Activated CD4-positive, alpha-beta T cell treated with anti-CD3 and anti-CD28 coated beads for 36 hours (primary cell): ENCODE data around the gene TJP3. TPM values are rescaled to one million over a fixed set of nuclear protein-coding genes. Genes with fewer than 3 reads are reported as not detected.
"Not testable (repeated sequence)": the region's sequence is repeated elsewhere in the genome, so short reads cannot be mapped to it uniquely, and the experiment has no call there.

Experiments
- ATAC-seq: fragments of 200-7000 bp; cut with Tn5 transposase; one replicate; pipeline ENCODE4 v1.10.0; 2021; ENCODE audit warnings: mild to moderate bottlenecking, moderate library complexity
- CTCF ChIA-PET: fragments of 350-600 bp; sonication (Branson Sonifier 250); formaldehyde crosslinking; loops from one replicate; lab custom pipeline; 2021; ENCODE audit warnings: antibody characterized with exemption; lab: Charles Lee
- POLR2A ChIA-PET: fragments of 350-600 bp; sonication (Branson Sonifier 250); formaldehyde crosslinking; loops from one replicate; lab custom pipeline; 2021; ENCODE audit warnings: antibody characterized with exemption, inconsistent platforms; lab: Charles Lee
- DNase-seq: peaks from one replicate; pipeline ENCODE4 v3.0.0-alpha.2; 2020
- H3K27ac Mint-ChIP-seq: one replicate; pipeline ENCODE4 v1.8.0; 2021; ENCODE audit warnings: mixed read lengths
- H3K27me3 Mint-ChIP-seq: one replicate; pipeline ENCODE4 v1.8.0; 2021; ENCODE audit warnings: mixed read lengths
- H3K36me3 Mint-ChIP-seq: one replicate; pipeline ENCODE4 v1.8.0; 2021; ENCODE audit warnings: low read depth, mixed read lengths
- H3K4me1 Mint-ChIP-seq: one replicate; pipeline ENCODE4 v1.8.0; 2021; ENCODE audit warnings: mixed read lengths
- H3K4me3 Mint-ChIP-seq: one replicate; pipeline ENCODE4 v1.8.0; 2021; ENCODE audit warnings: mild to moderate bottlenecking, moderate library complexity, mixed read lengths
- H3K9me3 Mint-ChIP-seq: one replicate; pipeline ENCODE4 v1.8.0; 2021; ENCODE audit warnings: low read depth, mixed read lengths
- intact Hi-C, 2 experiments: fragments of 100-400 bp; cut with DNase I in 1 of 2; cut with micrococcal nuclease in 1 of 2; formaldehyde crosslinking; loops; one replicate each; pipeline versions ENCODE4 v1.14.2 to v1.15.1; 2022 to 2024; cut with DNase I, micrococcal nuclease
- total RNA-seq, 2 experiments: library from RNA; stranded (reverse); gene quantifications; one replicate each; pipeline ENCODE4 v1.2.3, GENCODE V29; 2021

TJP3 gene
- total RNA-seq, 2 experiments from 2014 or later: 1.0 to 2.7 TPM

DNA sequence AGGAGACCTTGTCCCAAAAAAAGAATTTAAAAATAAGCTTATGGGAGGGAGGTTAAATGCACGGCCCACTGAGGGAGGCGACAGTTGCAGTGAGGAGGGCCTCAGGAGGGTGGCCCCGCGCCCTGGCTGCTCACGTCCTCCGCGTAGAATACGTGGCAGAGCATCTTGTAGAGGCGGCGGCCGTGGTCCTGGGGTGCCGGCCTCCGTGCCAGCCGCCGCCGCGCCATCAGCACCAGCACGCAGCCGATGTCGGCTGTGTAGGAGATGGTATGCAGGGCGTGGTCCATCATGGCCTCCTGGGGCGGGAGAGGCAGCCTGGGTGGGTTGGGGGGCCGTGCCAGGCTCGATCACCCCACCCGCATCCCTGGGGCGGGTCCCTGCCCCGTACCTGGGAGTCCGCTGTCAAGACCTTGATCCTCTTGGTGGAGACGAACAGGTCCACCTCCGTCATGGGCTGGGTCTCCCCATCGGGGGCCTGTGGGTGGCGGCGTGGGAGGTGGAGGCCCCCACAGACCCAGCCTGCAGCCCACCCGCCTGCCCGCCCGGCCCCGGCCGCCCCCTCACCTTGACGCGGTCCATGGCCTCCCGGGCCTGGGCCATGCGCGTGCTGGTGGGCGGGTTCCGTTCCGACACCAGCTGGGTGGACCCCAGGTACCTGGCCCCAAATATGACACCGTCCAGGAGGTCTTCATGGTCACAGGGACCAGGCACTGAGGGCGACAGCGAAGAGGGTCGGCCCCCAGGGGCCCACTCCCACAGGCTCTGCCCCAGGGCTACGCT, 45.6 kb downstream of the TJP3 start:
- intact Hi-C loops: no loop called here
- CTCF ChIA-PET: no interaction called here
- POLR2A ChIA-PET: no interaction called here
- Mint-ChIP-seq H3K27ac (no peak overlapping the region), H3K4me1 (peaks cover 18% of the 10 kb centered on the region), H3K4me3 (no peak overlapping the region), H3K9me3 (no peaks in the 10 kb centered on the region), H3K36me3 (peaks cover 24% of the 10 kb centered on the region), H3K27me3 (no peaks in the 10 kb centered on the region)
- ATAC-seq (no peak), DNase-seq (no peak)

DNA sequence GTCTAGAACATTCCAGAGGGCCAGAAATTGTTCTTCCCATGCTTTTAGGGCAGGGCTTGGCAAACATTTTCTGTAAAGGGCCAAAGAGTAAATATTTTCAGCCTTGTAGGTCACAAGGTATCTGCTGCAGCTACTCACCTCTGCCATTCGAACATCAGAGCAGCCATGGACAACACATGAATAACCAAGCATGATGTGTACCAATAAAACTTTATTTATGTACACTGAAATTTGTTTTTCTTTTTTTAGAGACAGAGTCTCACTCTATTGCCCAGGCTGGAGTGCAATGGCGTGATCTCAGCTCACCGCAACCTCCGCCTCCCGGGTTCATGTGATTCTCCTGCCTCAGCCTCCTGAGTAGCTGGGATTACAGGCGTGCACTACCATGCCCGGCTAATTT, 49.5 kb downstream of the TJP3 start:
- intact Hi-C loops, POLR2A ChIA-PET, DNase-seq, H3K27ac Mint-ChIP-seq, ATAC-seq, H3K4me3 Mint-ChIP-seq, H3K9me3 Mint-ChIP-seq, H3K27me3 Mint-ChIP-seq: not testable (repeated sequence)
- H3K36me3 Mint-ChIP-seq: peaks cover 17% of the 10 kb centered on the region
- CTCF ChIA-PET: interaction anchor here (2.5 kb wide), 1 partner anchor 64 kb away, joined by 7 read pairs; no protein-coding TSS in a partner anchor
- H3K4me1 Mint-ChIP-seq: peaks cover 41% of the 10 kb centered on the region

DNA sequence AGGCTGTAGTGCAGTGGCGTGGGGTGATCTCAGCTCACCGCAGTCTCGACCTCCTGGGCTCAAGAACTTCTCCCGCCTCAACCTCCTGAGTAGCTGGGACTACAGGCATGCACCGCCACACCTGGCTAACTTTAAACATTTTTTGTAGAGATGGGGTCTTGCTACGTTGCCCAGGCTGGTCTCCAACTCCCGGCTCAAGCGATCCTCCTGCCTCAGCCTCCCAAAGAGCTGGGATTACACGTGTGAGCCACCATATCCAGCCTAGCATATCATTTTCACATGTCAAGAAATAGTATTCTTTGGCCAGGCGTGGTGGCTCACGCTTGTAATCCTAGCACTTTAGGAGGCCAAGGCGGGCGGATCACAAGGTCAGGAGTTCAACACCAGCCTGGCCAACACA, 50.1 kb downstream of the TJP3 start:
- H3K4me1 Mint-ChIP-seq: peaks cover 45% of the 10 kb centered on the region
- H3K27me3 Mint-ChIP-seq, POLR2A ChIA-PET, H3K4me3 Mint-ChIP-seq, H3K27ac Mint-ChIP-seq, H3K9me3 Mint-ChIP-seq, ATAC-seq, DNase-seq, intact Hi-C loops: not testable (repeated sequence)
- CTCF ChIA-PET: interaction anchor here (2.5 kb wide), 1 partner anchor 63 kb away, joined by 7 read pairs; no protein-coding TSS in a partner anchor
- peaks cover 14% of the 10 kb centered on the region for H3K36me3 Mint-ChIP-seq

DNA sequence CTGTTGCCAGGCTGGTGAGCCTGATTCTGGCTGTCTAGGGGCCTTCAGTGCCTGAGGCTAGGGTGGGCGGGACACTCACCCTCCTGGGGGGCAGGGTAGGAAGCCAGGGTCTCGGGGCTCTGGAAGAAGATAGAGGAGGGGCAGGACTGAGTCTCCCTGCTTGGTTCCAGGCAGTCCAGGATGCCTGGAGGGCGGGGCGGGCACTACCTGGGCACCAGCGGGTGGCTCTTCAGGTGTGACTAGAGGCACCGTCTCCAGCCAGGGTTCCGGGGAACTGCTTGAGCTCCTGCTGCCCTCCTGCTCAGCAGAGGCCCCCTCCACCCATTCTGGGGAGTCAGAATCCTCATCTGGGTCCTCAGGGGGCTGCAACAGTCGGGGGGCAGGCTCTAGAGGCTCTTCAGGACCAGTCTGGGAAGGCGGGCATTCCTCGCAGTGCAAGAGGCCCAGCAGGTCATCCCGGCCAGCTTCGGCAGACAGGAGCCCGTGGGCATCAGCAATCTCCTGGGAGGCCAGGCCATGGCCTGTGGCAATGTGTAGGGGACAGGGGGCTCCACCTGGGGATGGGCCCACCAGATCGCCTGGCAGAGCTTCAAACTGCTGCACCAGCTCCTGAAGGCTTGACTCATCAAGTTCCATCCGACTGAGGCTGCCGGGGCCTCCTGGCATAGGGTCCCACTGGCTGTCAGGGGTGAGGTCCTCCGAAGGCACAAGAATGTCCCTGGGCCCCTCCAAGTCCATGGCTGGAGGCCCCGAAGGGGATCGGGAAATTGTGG, 51.5 kb downstream of the TJP3 start:
- Mint-ChIP-seq H3K36me3 (peaks cover 13% of the 10 kb centered on the region), H3K27ac (peak overlapping the region; percentile 37), H3K4me1 (peaks cover 46% of the 10 kb centered on the region), H3K27me3 (no peaks in the 10 kb centered on the region), H3K4me3 (peak overlapping the region; percentile 100), H3K9me3 (no peaks in the 10 kb centered on the region)
- POLR2A ChIA-PET: interaction anchor here (0.7 to 0.8 kb wide), 2 partner anchors 59 to 351 kb away, joined by 3 to 4 read pairs; no protein-coding TSS in a partner anchor
- ATAC-seq (no peak), DNase-seq (no peak)
- CTCF ChIA-PET: interaction anchor here (2.5 kb wide), 1 partner anchor 62 kb away, joined by 7 read pairs; no protein-coding TSS in a partner anchor
- intact Hi-C loops: loop anchor here (2.0 to 5.0 kb wide), 7 partner anchors 39 to 1963 kb away; partner anchors contain the start of genes CATSPERD (in 1 of the 2), DPP9 (in 1 of the 2), LONP1 (in 1 of the 2) and YJU2 (in 1 of the 2)

DNA sequence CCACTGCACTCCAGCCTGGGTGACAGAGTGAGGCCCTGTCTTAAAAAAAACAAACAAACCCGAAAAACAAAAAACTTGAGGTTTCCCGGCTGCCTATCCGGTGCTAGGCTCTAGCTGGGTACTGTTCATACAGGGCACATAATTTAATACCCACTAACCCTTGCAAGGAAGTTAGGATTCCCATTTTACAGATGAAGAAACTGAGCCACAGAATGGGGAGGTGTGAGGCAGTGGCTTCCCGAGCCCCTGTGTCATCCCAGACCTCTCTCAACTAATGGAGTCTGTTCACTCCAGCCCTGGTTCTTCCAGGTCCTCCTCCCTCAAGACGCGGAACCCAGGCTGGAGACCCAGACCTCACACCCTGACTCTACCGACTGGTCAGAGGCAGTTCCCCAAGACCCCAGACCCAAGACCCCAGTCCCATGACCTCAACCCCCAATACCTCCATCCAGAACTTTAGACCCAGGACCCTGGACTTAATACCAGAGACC, 52.7 kb downstream of the TJP3 start:
- H3K4me1 Mint-ChIP-seq: peaks cover 39% of the 10 kb centered on the region
- peak overlapping the region; percentile 100 for H3K4me3 Mint-ChIP-seq
- ChIA-PET POLR2A (interaction anchor here (0.6 kb wide), 2 partner anchors 74 to 232 kb away, joined by 3 to 7 read pairs; no protein-coding TSS in a partner anchor), CTCF (interaction anchor here (0.6 to 2.7 kb wide), 5 partner anchors 52 to 326 kb away, joined by 3 to 28 read pairs (median 4); no protein-coding TSS in a partner anchor)
- ATAC-seq (no peak), DNase-seq (peak; percentile 31)
- H3K36me3 Mint-ChIP-seq: peaks cover 13% of the 10 kb centered on the region
- no peaks in the 10 kb centered on the region for H3K27me3 Mint-ChIP-seq
- H3K9me3 Mint-ChIP-seq: no peaks in the 10 kb centered on the region
- intact Hi-C loops: loop anchor here (1.0 to 5.0 kb wide), 14 partner anchors 40 to 1961 kb away; partner anchors contain the start of genes ANKRD24 (in 1 of the 2), CATSPERD (in 1 of the 2), DPP9 (in 1 of the 2) and EEF2 (in 1 of the 2)
- peak overlapping the region; percentile 99 for H3K27ac Mint-ChIP-seq

DNA sequence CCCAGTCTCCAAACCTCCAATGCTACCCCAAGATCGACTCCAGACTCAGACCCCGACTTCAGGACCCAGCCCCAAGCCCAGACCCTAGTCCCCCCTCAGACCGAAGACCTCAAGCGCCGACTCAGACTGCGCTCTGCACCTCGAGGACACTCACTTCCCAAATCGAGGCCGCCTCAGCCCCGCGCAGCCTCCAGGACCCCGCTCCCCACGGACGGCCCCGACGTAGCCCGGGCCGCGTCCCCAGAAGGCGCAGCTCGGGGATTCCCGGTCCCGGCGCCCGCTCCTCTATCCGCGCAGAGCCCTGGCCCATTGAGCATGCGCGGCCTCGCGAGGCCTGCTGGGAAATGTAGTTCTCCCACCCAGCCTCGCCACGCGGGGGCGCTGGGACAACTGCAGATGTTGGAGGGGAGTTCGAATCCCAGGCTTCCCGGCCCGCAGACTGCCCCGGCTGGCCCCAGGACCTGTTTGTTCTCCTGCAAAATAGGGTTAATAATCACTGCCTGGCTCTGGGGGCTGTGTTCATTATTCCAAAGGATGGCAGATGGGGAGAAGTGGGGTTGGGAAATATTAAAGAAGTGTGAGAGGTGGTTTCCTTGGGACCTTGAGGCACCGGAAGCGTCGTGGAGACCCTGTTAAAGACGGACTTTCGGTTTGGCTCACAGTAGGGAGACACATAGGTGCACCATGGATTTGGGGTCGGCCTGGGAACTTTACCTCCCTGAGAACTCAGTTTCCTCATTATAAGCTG, 53.4 kb downstream of the TJP3 start, which contains the start of gene APBA3:
APBA3 (minus strand) TSS at position 311 of the 748 bp plus-strand sequence. CDS start 1,428 bp downstream, outside the sequence.
- no peaks in the 10 kb centered on the region for H3K9me3 Mint-ChIP-seq
- peaks cover 17% of the 10 kb centered on the region for H3K36me3 Mint-ChIP-seq
- intact Hi-C loops: loop anchor here (1.0 to 5.0 kb wide), 28 partner anchors 41 to 1961 kb away; partner anchors contain the start of genes FZR1 (in 2 of the 2), YJU2 (in 2 of the 2), ANKRD24 (in 1 of the 2) and CATSPERD (in 1 of the 2)
- H3K27ac Mint-ChIP-seq: peak within 1 kb of the TSS; percentile 99
- H3K4me1 Mint-ChIP-seq: peaks cover 40% of the 10 kb centered on the region
- peak; percentile 98 for DNase-seq
- no peaks in the 10 kb centered on the region for H3K27me3 Mint-ChIP-seq
- CTCF ChIA-PET: interaction anchor here (0.6 to 2.7 kb wide), 10 partner anchors 23 to 379 kb away, joined by 3 to 28 read pairs (median 4); partner anchors contain the start of gene MATK
- H3K4me3 Mint-ChIP-seq: peak within 1 kb of the TSS; percentile 100
- POLR2A ChIA-PET: interaction anchor here (0.6 to 1.6 kb wide), 3 partner anchors 209 to 297 kb away, joined by 4 to 7 read pairs (median 4); partner anchors contain the start of gene DAPK3
- ATAC-seq: peak; percentile 53

DNA sequence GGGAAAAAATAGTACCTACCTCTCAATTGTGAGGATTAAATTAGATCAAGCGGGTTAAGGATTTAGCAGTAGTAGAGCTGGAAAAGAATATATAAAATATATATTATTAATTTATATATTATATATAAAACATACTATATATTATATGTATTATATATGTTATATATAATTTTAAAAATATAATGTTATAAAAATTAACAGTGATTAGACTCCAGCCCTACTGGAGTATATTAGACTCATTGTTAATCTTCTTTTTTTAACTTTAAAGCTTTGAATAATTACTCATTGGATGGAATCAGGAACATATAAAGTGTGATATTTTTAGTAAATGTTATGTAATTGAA, 53.9 kb downstream of the TJP3 start:
- intact Hi-C loops: loop anchor here (1.0 to 5.0 kb wide), 18 partner anchors 51 to 1960 kb away; partner anchors contain the start of genes FZR1 (in 2 of the 2), YJU2 (in 2 of the 2), CATSPERD (in 1 of the 2) and CHAF1A (in 1 of the 2)
- Mint-ChIP-seq H3K27ac (peak overlapping the region; percentile 99), H3K27me3 (no peaks in the 10 kb centered on the region), H3K9me3 (no peaks in the 10 kb centered on the region), H3K36me3 (peaks cover 16% of the 10 kb centered on the region), H3K4me3 (peak overlapping the region; percentile 100), H3K4me1 (peaks cover 40% of the 10 kb centered on the region)
- ChIA-PET CTCF (interaction anchor here (0.7 to 2.7 kb wide), 11 partner anchors 10 to 812 kb away, joined by 3 to 28 read pairs (median 4); partner anchors contain the start of gene MATK), POLR2A (interaction anchor here (1.0 to 2.2 kb wide), 6 partner anchors 22 to 297 kb away, joined by 4 to 8 read pairs (median 5); partner anchors contain the start of gene DAPK3)
- no peak for ATAC-seq
- no peak for DNase-seq

DNA sequence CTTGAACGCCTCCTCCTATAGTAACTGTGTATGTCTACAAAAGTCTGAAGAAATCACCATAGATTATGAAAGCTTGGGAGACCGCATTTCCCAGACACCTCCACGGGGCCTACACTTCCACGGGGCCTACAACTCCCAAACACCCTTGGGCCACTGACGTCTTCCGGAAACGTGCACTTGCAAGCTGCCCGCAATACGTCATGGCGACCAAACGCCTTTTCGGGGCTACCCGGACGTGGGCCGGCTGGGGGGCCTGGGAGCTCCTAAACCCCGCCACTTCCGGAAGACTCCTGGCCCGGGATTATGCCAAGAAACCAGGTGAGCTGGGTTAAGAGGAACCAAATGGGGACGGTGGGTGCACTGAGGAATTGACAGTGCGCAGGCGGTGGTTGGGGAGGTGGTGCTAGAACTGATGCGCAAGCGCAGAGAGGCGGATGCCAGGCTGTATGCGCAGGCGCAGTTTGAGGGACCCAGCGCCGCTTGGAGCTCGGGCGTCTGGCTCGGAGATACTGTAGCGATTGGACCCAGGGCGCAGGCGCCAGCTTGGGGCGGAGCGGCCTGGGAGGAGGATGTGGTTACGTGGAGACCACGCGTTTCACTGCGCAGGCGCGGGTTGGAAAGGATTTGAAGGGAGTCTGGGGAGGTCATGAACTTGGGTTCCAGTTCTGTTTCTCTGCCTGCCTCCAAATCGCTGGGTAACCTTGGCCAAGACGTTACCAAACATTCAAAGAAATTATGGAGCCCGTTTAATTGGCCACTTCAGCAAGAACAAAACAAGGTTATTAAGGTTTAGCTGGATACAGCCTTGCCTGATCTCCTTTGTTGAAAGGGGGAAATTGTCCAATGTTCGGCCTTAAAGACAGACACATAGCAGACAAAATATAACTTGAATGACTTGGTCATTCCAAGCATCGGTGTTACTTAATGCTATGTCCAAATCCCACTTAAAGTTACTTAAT, 54.6 kb downstream of the TJP3 start, which contains the start of gene MRPL54:
MRPL54 (plus strand) TSS at position 182 of the 959 bp plus-strand sequence; CDS start at position 201, 19 bp downstream.
- DNase-seq (peak; percentile 100), ATAC-seq (peak; percentile 88)
- no peaks in the 10 kb centered on the region for H3K27me3 Mint-ChIP-seq
- peaks cover 16% of the 10 kb centered on the region for H3K36me3 Mint-ChIP-seq
- CTCF ChIA-PET: interaction anchor here (0.7 to 2.7 kb wide), 17 partner anchors 11 to 812 kb away, joined by 3 to 28 read pairs (median 4); partner anchors contain the start of genes MATK and YJU2
- peak within 1 kb of the TSS; percentile 99 for H3K27ac Mint-ChIP-seq
- H3K4me3 Mint-ChIP-seq: peak within 1 kb of the TSS; percentile 100
- POLR2A ChIA-PET: interaction anchor here (0.6 to 2.2 kb wide), 7 partner anchors 21 to 296 kb away, joined by 4 to 8 read pairs (median 4); partner anchors contain the start of gene DAPK3
- H3K9me3 Mint-ChIP-seq: no peaks in the 10 kb centered on the region
- intact Hi-C loops: loop anchor here (1.0 to 5.0 kb wide), 18 partner anchors 50 to 1960 kb away; partner anchors contain the start of genes FZR1 (in 2 of the 2), YJU2 (in 2 of the 2), CATSPERD (in 1 of the 2) and CHAF1A (in 1 of the 2)
- H3K4me1 Mint-ChIP-seq: peaks cover 39% of the 10 kb centered on the region

DNA sequence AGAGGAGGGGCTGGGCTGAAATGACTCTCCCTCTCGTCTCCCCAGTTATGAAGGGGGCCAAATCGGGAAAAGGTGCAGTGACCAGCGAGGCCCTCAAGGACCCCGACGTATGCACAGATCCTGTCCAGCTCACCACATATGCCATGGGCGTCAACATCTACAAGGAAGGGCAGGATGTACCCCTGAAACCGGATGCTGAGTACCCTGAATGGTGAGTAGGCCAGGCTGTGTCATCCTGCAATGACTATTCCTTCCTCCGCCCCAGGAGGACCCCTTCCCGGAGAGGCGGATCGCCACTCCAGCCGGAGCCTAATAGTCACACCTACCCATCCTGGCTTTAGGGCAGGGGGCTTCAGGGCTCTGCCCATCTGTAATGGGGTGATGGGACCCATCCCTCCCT, 56.9 kb downstream of the TJP3 start:
- POLR2A ChIA-PET: no interaction called here
- intact Hi-C loops: no loop called here

More for the DNA sequence above, 56.9 kb downstream of the TJP3 start:
- peaks cover 18% of the 10 kb centered on the region for H3K36me3 Mint-ChIP-seq
- no peak overlapping the region for H3K27ac Mint-ChIP-seq
- no peak for DNase-seq
- H3K4me1 Mint-ChIP-seq: peaks cover 23% of the 10 kb centered on the region
- no peaks in the 10 kb centered on the region for H3K27me3 Mint-ChIP-seq
- no peak for ATAC-seq
- H3K9me3 Mint-ChIP-seq: no peaks in the 10 kb centered on the region
- no peak overlapping the region for H3K4me3 Mint-ChIP-seq
- CTCF ChIA-PET: no interaction called here
